GM21360 (cell line): Measurements from ENCODE around the gene SIRT7.
"Not testable (repeated sequence)": the region's sequence is repeated elsewhere in the genome, so short reads cannot be mapped to it uniquely, and the experiment has no call there.

Experiments
- ATAC-seq: cut with Tn5 transposase; IDR thresholded peaks from one replicate; pipeline ENCODE4 v1.9.1; 2021; ENCODE audit warnings: mild to moderate bottlenecking, moderate library complexity; ENCODE audit not compliant: unreplicated experiment

The SIRT7 gene

DNA sequence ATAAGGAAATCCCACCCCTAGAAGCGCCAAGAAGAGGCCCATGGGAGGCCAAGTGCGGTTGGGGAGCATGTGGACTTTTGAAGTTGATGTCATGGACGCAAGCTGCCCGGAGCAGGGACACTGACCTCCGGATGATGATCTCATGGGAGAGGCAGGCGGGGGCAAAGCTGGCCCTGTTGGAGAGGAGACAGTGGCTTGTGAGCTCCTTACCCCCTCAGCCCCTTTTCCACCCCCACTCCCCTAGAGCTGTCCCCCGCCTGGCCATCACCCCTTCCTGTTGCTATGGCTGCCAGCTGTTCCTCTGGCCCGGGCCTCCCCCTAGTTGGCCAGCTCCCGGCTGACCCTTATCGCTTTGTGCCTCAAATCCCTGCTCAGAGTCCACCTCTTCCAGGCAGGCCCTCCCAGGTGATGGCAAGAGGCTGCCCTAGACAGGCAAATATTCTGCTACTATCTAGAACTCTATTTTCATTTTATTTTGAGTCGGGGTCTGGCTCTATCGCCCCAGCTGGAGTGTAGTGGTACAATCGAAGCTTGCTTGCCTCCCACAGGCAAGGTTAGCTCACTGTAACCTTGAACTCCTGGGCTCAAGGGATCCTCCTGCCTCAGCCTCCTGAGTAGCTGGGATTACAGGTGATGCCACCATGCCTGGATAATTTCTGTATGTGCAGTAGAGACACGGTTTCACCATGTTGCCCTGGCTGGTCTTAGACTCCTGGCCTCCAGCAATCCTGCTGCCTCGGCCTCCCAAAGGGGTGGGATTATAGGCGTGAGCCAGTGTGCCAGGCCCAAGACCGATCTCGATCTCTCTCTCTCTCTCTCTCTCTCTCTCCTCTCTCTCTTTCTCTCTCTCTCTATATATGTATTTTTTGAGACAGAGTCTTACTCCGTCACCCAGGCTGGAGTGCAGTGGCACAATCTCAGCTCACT, 36.4 kb upstream of the SIRT7 start:
- ATAC-seq, result no peak

- not testable (repeated sequence) for ATAC-seq
Observed at GRCh38 chr17:81953443-81953842, 35.5 kb upstream of the SIRT7 start.

DNA sequence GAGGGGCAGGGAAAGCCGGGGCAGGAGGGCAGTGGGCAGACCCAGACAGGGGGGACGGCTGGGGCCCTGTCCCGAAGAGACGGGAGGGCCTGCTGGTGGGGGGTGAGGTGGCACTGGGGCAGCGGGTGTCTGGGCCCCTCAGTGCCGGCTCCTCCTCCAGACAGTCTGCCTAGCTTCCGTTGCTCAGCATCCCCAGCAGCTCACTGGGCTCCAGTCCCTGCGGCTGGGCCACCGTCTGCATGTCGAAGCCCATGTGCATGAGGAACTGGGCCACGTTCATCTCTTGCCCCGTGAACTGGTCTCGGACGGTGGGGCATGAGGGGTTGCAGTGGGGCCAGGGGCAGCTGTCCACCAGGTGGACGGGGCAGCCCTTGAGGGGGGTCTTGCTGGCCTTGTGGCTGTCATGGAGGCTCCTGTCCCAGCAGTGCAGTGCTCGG, 34.8 kb upstream of the SIRT7 start:
- no peak for ATAC-seq

- ATAC-seq, result no peak
Observed at GRCh38 chr17:81951785-81952684, 34.1 kb upstream of the SIRT7 start.

- no peak for ATAC-seq
Observed at GRCh38 chr17:81950501-81950900, 32.5 kb upstream of the SIRT7 start.

DNA sequence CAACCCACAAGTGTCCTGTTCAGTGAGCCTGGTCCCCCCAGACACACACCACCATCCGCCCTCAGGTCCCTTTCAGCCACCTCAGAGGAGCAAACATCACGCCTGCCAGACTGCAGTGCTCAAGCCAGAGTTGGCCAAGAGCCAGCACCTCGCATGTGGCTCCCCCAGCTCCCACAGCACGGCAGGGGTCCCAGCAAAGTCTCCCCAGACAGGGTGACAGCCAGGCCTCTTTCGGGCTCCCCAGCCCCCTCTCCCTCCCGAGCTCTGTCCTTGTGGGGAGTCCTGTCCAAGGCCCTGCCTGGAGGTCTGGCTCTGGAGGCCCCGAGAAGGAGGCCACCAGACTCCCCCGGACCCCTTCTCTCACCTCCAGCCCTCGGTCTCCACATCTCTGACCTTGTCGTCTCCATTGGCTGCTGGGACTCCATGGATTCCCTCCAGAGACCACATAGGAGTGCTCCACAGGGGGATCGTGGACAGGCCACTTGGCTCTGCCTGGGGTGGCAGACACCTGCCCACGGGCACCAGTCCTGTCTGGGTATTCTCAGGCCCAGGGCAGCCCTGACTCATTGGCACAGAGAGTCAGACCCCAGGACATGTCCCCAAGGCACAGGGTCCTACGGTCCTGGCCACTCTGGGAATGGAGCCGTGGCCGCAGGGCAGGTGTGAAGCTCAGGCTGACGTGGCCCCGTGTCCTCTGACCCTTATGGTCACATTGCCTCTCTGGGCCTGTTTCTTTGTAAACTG, 30.8 kb upstream of the SIRT7 start:
- ATAC-seq, result no peak

DNA sequence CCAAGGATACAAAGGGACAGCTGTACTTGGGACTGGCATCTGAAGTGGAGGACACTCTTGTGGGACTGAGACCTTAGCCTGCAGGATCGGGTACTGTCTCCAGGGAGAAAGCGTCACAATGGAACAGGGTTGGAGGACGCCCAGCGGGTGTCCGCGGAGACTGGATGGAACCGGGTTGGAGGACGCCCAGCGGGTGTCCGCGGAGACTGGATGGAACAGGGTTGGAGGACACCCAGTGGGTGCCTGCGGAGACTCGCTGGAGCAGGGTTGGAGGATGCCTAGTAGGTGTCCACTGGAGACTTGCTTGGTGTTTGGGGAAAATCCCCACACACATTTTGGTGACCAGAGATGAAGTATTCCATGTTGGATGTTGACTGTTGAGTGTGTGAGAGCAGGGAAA, 29.2 kb upstream of the SIRT7 start, which contains the start of gene MYADML2:
Gene MYADML2, minus strand, starts transcription at position 45 of the 400 bp plus-strand sequence. CDS start 5,492 bp downstream, outside the sequence.
- ATAC-seq, result no peak

- ATAC-seq, result no peak
Observed at GRCh38 chr17:81944858-81945257, 26.9 kb upstream of the SIRT7 start.

DNA sequence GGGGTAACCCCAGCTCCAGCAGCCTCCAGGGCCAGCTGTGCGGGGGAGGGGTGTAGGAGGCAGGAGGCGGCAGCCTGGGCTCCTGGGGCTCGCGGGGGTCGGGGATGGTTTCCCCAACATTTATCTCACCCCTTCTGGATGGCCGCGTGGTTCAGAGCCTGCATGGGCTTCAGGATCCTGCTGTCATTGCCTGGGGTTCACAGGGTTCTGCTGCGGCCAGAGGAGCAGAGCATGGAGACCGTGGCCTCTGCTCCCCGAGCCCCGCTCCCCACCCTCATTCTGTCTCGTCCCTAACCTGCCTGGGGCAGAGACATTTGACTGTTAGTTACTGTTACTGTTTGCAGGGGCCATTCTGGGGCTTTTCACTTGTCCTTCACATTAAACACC, 24.2 kb upstream of the SIRT7 start:
- no peak for ATAC-seq

DNA sequence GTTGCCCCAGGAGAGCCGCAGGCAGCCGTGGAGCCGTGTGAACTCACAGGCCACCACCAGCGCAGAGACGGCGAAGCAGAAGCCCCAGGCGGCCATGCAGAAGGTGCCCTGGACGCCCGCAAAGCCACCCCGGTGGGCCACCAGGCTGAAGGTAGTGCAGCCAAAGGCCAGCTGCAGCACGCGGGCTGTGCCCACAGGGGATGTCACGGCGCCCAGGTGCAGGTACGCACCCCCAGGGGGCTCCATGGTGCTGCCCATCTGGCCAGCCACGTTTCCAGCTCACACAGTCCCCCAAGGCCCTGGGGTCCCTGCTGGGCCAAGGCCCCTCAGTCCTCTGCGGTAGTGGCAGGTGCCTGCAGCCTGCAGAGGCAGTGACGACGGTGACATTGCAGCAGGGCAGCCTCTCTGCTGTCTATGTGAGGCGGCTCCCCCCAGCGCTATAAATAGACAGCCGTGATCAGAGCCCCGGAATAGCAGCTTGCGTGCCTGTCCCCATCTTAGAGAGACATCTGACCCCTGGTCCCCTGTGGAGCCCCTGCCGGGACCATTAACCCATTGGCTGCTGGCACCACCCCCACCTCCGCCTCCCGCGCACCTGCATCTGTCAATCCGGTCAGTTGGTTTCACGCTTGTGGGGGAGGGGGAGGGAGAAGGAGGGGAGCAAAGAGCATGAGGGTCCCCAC, 23.6 kb upstream of the SIRT7 start:
- ATAC-seq, result no peak

GRCh38 chr17:81940538-81941483, 22.8 kb upstream of the SIRT7 start:
- no peak for ATAC-seq

DNA sequence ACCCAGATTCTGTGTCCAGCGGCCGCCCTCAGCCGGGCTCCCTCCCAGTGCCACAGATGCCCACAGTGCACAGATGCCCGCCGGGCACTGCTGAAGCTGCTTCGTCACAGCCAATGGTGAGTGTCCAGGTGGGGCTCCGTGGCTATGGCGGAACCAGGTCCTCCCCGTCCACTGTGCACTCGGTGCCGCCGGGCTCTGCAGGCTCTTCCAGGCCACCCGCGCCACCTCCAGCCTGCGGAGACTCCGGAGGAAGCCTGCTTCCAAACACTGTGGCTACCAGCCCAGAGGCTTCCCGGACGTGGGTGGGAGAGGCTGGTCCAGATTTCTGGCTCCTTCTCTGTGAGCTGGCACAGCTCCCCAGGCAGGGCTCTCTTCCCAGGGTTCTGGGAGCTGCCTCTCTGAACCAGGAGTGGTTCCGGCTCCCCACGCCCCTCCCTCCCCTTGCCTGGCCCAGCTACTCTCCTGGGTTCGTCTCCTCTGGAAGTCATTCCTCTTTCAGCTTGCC, 22.0 kb upstream of the SIRT7 start:
- ATAC-seq, result no peak

DNA sequence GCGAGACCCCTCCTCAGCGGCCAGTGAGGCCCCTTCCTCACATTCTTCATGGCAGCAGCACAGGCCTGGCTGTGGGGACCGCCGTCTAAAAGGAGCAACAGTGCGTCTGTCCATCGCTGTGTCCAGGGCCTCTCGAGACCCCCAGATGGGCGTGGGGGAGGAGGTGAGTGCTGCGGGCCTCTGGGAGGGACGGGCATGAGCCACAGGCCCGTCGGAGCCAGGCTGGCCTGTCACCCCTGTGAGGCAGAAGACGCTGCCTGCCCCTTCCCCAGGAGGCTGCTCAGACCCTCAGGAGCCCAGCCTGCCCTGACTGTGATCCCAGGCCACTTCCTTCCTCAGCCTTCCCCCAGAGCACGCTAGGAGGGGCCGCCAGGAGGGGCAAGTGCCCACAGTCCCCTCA, 21.2 kb upstream of the SIRT7 start:
- no peak for ATAC-seq

DNA sequence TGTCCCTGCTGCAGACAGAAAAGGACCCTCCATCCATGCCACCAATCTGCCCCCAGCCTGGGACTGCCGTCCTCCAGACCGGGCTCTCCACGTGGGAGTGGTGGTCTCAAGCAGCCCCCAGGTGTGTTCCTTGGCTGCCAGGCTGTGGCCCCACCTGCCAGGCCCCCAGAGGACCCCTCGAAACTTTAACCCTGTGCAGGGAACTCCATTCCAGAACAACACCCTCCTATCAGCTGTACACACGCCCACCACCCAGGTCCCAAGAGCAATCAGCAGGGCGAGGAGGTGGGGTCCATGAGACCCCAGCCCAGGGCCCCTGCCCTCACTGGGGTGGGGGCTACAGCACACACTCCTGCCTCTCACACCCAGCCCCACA, 17.7 kb upstream of the SIRT7 start:
- no peak for ATAC-seq

DNA sequence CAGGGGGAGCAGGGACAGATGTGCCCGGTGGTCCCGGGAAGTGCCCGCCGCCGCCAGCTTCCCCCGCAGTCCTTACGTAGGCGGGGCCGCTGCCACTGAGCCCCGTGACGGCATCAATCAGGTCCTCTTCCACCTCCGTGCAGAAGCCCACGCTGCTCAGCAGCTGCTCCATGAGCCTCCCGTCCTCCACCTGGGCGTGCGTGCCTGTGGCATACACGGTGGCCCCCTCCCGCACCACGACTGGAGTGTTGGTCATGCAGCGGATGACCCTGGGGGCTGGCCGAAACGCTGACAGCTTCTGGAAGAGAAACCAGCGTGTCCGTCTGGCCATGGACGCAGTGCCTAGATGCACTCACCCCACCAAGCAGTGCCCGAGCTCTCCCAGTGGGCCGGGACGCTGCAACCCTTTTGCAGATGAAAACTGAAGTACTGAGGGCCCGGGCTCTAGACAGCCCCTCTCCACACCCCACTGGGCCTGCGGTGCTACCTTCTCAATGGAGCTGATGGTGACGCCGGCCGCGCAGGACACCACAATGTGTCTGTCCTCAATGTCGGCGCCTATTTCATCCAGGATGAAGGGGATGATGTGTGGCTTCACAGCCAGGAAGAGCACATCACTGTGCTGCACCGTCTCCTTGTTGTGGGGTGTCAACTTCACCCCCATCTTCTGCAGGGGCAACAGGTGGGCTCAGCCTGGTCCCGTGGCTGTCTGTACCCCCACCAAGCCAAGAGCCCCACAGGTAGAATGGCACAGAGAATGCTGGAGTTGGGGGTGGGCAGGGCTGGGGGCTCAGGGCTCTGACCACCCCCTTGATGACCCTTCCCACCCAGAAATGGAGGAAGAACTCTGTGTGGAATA, 17.1 kb upstream of the SIRT7 start:
- ATAC-seq, result no peak

DNA sequence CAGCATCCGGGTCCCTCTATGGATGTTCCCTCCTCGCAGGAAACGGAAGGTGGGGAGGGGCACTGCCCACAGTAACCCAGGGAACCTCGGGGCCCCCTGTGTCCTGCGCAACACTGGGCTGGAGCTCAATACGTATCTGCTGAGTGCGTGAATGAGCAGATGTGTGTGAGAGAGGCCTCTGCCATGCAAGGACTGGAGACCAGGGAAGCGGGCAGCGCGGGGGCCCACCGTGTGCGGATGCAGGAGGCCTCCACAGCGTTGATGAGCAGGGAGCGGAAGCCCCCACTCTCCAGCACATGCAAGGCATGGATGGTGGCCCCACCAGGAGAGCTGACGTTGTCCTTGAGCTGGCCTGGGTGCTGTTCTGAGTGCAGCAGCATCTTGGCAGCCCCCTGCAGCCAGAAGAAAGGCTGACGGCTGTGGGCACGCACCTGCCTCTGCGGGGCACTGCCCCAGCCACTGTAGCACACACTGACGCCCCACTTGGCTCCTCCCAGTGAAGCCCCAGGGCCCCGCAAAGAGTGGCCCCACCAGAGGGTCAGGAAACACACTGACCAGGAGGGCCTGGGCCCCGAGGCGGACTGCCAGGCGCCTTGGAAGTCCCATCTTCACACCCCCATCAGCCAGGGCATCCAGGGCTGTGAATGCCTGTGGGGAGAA, 16.3 kb upstream of the SIRT7 start:
- no peak for ATAC-seq

GRCh38 chr17:81933178-81933699, 15.3 kb upstream of the SIRT7 start:
- ATAC-seq, result no peak
